GM19328 (cell line): ENCODE results near the gene MUC15.
"Not testable (repeated sequence)": the region's sequence is repeated elsewhere in the genome, so short reads cannot be mapped to it uniquely, and the experiment has no call there.

ENCODE experiments used
- ATAC-seq: cut with Tn5 transposase; IDR thresholded peaks from one replicate; pipeline ENCODE4 v1.9.1; 2021; ENCODE audit warnings: mild to moderate bottlenecking, moderate library complexity; ENCODE audit not compliant: unreplicated experiment

Gene MUC15, protein sequence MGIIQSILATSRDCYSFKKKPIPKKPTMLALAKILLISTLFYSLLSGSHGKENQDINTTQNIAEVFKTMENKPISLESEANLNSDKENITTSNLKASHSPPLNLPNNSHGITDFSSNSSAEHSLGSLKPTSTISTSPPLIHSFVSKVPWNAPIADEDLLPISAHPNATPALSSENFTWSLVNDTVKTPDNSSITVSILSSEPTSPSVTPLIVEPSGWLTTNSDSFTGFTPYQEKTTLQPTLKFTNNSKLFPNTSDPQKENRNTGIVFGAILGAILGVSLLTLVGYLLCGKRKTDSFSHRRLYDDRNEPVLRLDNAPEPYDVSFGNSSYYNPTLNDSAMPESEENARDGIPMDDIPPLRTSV

DNA sequence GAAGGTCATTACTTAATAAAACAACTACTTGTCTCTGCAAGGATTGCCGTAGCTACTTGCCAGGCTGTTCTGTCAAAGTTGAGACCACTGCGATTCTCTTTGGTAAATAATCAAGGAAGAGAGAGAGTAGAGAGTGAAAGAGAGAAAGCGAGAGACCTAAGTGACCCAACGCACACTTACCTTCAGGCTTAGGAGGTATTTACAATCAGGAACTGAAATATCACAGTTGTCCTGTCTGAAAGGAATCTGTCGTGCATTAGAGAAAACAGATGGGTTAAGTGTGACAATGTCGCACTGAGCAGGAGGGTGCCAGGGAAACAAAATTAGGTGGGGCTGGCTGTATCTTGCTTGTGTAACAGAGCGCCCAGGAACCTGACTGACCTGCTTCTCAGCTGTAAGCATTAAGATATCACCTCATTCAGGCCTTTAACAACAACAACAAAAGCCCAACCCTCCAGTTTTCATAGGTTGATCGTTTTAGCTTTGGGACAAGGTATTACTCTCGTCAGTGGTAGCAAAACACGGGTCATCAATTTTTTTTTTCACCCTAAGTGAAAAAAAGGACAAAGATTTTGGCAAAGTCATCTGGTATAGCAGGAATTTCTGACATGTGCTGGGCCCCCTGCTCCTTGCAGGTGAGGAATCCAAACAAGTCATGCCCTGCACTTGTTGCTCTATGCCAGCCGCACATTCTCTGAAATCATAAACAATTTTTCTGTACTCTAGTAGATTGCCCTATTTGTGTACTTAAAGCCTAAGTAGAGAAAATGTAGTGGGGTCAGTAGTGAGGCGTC lies at the start of gene MUC15:
Gene MUC15, minus strand, starts transcription at position 403 of the 794 bp plus-strand sequence. CDS start 5,169 bp downstream, outside the sequence.
- no peak for ATAC-seq

DNA sequence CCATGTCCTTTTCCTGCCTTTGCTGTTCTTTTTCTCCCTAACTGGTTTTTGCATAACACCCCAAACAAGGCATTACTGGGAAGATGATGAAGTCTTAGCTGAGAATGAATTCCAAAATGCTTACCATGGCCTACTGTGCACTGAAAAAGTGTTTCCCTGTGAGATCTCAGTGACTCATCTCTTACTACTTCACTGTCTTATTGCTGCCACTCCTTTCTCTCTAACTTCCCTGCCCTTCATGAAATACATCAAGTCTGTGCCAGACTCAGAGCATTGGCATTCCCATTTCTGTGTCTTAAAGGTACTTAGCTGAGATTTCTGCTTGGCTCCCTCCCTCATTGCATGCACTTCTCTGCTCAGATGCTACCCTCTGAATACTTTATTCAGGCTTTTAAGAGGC lies 49.1 kb upstream of the MUC15 start:
- ATAC-seq, result no peak

DNA sequence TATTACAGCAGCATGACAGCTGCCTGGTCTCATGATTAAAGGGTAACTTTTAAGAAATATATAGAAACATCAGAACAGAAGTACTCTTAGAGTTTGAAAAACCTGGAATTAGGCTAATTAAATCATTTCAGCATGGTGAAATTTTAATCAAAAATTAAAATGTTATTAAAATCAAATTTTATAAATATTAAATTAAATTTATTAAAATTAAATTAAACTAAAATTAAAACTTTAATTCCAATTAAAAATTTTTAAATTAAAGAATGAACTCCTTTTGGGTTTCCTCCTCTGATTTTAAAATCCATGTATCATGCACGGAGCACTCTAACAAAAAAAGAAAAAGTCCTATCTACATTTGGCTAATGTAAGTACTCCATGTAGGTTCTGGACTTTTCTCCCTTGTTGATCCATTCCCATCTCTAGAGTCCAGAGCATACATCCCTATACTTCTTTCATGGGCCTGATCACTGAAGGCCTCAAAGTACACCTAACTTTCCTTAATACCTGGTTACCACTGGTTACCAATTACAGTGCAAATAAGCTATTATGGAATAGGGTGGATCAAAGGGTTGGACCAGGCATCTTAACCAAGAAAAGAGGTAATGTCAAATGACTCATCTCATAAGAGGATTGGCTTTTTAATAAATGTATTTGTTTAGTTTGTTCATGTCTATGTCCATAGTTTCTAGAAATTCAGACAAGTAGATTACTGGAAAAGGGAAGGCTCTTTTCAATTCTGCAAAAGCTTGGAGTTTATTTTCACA lies 48.4 kb upstream of the MUC15 start:
- ATAC-seq, result no peak

DNA sequence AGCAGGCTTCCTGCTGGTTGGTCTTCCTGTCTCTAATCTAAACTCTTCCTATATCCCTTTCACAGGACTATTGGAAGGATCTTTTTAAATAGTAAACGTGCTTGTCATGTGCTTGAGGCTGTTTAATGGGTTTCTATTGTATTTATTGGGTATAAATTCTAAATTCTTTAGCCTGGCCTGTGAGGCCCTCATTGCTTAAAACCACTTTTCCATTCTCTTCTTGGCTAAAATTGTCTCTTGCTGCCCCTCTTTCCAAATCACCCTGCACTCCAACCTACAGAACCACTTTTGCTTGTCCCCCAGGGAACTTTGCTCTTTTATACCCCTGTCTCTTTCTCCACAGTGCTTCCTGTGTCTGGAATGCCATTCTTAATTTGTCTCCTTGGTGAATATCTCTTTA lies 46.4 kb upstream of the MUC15 start:
- ATAC-seq, result no peak

GRCh38 chr11:26613759-26614158 lies 41.7 kb upstream of the MUC15 start:
- ATAC-seq, result no peak

DNA sequence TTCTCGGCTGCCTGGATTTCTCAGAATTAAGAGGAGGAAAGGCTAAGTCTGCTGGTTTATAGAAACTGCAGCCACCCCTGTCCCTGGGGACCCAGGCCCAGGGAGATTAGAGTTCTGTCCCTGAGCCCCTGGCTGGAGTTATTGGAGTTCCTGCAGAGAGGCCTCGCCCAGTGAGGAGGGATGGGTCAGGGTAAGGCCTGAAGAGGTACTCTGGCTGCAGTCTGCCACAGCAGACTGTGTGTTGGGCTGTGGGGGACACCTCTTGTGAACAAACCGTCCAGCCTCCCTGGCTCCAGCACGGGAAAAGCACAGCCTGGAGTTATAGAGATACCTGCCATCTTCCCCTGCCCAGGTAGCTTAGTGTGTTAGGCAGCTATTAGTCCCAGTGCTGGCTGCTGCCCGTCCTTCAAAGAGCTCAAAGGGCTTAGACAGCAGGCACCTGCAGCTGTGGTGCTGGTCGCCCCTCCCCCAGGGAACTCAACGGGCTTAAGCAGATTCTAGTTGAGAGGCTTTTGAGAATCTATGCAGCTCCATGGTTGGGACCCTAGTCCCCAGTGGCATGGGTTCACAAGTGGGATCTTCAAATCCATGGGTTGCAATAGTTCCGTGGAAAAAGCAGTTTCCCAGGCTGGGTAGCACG lies 36.6 kb upstream of the MUC15 start:
- no peak for ATAC-seq

DNA sequence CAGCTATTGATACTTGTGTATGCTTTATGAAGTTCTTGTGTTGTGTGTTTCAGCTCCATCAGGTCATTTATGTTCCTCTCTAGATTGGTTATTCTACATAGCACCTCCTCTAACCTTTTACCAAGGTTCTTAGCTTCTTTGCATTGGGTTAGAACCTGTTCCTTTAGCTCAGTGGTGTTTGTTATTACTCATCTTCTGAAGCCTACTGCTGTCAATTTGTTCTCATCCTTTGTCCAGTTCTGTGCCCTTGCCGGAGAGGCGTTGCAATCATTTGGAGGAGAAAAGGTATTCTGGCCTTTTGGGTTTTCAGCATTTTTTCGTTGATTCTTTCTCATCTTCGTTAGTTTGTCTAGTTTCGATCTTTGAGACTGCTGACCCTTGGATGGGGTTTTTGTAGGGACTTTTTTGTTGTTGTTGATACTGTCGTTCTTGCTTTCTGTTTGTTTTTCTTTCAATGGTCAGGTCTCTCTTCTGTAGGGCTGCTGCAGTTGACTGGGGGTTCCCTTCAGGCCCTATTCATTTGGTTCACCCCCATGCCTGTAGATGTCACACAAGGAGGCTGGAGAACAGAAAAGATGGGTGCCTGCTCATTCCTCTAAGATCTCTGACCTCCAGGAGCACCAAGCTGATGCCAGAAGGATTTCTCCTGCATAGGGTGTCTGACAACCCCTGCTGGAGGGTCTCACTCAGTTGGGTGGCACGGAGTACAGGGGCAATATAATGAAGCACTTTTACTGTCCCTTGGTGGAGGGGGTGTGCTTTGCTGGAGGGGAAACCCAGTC lies 35.9 kb upstream of the MUC15 start:
- ATAC-seq, result no peak

- no peak for ATAC-seq
Observed at GRCh38 chr11:26599876-26600434, 27.9 kb upstream of the MUC15 start.

DNA sequence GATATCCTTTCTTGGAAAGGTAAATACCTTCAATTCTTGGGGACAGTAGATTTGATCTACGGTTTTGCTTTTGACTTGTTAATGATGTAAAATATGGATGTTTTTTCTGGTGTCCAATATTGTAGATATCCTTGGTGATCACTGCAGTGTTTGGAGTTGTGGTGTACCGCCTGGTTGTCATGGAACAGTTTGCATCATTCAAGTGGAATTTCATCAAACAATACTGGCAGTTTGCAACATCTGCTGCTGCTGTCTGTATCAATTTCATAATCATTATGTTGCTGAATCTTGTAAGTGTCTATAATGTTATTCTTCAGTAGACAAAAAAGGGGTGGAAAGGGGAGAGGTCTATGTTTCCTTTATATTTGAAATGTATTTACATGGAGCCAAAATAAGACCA lies 27.4 kb upstream of the MUC15 start:
- ATAC-seq, result no peak

- no peak for ATAC-seq
Observed at GRCh38 chr11:26597899-26598298, 25.8 kb upstream of the MUC15 start.

DNA sequence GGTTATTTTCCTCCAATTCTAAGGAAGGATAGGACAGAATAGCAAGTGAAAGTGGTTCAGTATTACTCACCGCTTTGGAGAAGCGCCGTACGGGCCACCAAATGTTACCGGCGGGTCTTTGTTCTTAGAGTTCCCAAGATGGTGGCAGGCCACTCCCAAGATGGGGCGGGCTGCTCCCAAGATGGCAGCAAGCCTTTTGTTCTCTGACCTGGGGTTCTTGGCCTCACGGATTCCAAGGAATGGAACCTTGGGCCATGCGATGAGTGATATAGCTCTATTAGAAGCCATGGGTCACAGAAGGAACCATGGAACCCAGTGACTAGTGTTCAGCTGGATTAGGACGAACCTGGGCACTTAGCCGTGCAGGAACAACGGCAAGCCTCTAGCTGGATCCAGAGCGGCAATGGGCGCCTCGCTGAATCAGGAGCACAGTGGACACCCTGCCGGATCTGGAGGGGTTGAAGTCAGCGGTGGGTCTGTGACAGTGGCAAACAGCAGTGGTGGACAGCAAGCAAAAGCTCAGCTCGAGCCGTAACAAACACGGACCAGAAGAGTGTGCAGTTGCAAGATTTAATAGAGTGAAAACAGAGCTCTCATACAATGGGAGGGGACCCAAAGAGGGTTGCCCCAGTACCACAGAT lies 25.1 kb upstream of the MUC15 start:
- not testable (repeated sequence) for ATAC-seq

DNA sequence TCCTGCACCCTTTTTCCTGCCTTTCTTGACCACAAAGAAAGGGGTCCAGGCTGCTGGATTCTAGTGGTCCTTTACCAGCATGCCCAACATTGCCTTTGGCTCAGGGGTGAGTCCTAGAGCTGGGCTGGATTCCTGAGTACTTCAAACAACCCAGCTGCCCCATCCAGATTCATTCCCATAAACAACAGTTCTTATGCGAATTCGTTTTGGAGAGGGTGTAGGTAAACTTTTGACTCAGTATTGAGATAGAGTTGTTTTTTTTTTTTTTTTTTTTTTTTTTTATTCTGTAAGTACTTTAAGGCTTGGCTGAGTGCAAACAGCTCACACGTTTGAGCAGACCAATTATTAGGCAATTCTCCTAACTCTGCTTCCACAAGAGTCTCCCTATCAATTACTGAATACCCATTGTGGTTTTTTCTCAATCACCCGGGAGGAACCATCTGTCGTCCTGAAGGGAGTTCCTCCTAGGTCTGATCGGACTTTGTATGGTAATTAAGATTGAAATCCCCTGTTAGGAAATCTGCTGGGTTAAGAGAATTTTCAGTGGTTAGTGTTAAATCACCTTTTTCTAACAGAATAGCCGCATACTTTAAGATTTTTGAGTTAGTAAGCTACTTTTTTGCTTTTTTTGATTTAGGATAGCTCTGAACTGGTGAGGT lies 23.3 kb upstream of the MUC15 start:
- not testable (repeated sequence) for ATAC-seq

- no peak for ATAC-seq
Observed at GRCh38 chr11:26593691-26594090, 21.6 kb upstream of the MUC15 start.

- ATAC-seq, result no peak
Observed at GRCh38 chr11:26587073-26587472, 15.0 kb upstream of the MUC15 start.

DNA sequence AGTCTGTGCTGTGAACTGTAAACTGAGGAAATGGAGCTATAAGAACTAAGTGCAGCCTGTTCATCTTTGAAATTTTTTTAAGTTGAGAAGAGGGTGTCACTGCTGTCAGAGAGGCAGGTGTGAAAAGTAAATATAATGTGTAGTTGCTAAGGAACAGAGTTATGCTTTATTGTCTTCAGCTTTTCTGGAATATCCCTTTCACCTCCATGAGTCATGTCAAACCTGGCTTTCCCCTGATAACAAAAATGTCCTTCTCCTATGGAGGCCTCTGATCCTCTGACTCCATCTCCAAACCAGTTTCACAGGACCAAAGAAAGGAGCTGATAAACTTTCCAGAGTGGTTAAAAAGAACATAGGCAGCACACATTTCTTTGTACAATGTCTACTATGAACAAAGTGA lies 12.8 kb upstream of the MUC15 start:
- ATAC-seq, result no peak

DNA sequence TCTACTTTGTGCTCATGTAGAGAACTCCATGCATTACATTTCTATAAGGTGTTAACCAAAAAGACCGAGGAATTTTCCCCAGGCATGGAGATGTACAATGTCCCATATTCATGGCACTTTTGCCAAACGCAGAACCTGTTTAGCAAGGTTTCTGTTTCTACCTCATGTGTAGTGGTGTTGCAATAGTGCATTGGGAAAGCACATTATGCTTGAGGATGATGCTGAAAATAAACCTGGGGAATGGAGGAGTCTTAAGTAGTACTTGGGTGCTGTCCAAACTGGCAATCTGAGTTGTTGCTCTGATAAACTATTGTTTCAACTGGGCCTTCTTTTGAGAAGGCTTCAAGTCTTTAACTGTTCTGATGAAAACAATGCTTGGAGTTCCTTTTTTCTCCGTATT lies 11.5 kb upstream of the MUC15 start:
- no peak for ATAC-seq

- ATAC-seq, result no peak
Observed at GRCh38 chr11:26580929-26581328, 8.9 kb upstream of the MUC15 start.

GRCh38 chr11:26579683-26580082 lies 7.6 kb upstream of the MUC15 start:
- no peak for ATAC-seq
